ENCODE measurements around the gene TSNAX.
A peak's percentile ranks its signal among the peaks of the same experiment; 100 is the strongest.
"Not testable (repeated sequence)": the region's sequence is repeated elsewhere in the genome, so short reads cannot be mapped to it uniquely, and the experiment has no call there.

Gene TSNAX, protein sequence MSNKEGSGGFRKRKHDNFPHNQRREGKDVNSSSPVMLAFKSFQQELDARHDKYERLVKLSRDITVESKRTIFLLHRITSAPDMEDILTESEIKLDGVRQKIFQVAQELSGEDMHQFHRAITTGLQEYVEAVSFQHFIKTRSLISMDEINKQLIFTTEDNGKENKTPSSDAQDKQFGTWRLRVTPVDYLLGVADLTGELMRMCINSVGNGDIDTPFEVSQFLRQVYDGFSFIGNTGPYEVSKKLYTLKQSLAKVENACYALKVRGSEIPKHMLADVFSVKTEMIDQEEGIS

DNA sequence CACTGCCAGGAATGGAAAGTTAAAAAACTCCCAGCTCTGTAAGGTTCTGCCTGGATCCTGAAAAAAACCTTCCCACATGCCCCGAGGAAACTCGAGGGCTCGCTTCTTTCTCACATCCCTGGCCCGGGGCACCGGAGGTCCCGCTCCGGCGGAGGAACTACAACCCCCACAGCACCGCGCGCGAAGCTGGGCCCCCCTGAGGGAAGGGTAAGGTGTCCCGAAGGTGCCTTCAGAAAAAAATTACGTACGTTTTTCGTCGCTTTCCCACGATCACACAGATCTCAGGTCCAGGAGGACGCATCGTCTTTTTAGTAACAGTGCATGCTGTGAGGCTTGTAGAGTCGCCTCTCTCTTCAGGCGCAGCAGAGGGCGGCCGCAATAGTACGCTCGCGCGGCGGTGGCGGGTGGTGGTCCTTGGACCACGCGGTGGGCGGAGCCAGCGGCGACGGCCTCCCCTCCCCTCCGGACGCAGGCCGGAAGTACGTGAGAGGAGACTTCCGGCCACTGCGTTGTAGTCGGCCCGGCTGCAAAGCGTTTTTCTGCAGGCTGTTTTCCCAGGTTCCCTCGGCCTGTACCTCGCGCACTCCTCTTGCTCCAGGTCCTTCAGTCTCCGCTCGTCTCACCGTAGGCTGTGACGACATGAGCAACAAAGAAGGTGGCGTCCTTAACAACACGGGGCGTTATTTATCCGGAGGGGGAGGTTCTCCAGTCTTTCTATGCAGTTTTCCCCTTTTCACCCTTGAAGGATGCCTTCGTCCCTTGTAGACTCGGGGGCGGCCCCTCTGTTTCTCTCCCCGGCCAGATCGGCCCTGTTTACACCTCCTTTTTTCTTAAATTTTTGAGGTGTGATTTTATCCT lies at the start of gene TSNAX:
Gene TSNAX (plus strand): TSS at position 498 of the 858 bp plus-strand sequence. CDS start 142 bp downstream, at position 640.
- DNase-seq (ENCODE audit: low spot score) = peak; percentile 94

DNA sequence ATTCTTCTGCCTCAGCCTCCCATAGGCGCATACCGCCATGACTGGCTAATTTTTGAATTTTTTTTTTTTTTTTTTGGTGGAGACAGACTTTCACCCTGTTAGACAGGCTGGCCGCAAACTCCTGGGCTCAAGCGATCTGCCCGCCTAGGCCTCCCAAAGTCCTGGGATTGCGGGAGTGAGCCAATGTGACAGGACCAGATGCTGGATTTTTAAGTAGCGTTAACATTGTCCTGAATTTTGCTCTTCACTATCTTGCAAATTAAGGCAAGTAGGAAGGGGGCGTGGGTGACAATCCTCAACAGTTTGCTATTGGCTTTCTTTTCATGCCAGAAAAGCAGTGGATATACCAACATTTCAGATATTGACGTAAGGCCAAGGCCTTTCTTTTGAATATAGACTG lies 49.7 kb upstream of the TSNAX start:
- no peak for DNase-seq (ENCODE audit: low spot score)

DNA sequence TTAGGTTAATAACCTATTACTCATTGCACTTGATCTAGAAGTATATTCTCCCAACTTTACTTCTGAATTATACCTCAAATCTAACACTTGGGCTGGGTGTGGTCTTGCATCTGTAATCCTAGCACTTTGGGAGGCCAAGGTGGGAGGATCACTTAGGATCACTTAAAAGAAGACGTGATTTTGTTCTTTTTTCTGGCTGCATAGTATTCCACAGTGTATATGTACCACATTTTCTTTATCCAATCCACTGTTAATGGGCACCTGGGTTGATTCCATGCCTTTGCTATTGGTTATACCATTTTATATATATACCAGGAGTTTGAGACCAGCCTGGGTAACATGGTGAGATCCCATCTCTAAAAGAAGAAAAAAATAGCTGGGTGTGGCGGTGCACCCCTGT lies 48.5 kb upstream of the TSNAX start:
- DNase-seq (ENCODE audit: low spot score) = no peak

DNA sequence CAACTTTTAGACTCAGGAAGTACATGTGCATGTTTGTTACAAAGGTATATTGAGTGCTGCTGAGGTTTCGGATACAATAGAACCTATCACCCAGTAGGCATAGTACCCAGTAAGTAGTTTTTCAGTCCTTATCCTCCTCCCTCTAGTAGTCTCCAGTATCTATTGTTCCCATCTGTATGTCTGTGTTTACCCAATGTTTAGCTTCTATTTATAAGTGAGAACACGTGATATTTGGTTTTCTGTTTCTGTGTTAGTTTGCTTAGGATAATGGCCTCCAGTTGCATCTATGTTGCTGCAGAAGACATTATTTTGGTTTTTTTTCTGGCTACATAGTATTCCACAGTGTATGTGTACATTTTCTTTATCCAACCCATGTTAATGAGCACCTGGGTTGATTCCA lies 47.2 kb upstream of the TSNAX start:
- no peak for DNase-seq (ENCODE audit: low spot score)

DNA sequence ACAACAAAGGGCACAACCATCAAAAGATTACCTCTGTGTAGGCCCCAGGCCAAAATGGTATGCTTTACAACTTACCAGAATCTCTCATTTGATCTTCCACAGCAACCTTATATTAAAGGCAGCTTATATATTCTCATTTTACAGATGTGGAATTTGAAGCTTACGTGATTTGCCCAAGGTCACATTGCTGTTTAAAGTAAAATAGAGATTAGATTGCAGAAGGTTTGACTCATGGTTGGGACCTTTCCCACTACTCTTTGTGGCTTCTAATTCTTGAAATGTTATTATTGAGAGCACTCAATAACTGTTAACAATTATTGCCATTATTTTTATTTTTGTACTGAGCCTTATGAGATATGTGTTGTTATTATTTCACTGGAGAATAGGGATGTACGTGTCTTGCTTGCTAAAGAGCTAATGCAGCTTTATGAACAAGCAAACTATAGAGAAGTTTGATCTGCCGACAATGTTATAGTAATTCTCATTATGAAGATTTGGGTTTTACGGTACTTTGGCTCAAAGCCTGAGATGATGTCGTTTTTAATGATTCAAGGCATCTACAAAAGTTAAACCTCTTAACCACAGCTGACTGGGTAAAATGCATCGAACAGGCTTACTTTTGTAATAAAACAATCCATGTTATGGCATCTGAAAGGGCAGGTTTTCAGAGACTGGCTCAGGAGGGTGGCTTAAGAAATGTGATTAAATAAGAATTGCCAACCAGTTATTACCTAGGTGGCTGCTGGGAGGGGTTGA lies 43.3 kb upstream of the TSNAX start:
- no peak for DNase-seq (ENCODE audit: low spot score)

DNA sequence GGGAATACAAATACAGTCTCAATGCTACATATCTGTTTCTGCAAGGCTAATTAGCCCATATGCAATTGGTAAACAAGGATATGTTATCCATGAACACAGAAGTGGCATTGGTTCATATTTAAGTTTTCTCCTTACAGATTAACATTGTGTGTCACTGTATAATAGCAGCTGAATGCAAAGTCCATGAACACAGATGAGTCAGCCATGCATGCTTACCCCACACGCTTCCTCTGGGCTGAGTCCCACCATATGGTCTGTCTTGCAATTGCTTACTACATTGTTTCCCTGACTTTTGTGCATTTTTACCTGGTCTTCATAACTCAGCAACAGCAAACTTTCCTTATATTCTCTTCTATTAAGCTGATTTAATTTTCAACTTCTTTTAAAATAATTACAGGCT lies 41.5 kb upstream of the TSNAX start:
- no peak for DNase-seq (ENCODE audit: low spot score)

DNA sequence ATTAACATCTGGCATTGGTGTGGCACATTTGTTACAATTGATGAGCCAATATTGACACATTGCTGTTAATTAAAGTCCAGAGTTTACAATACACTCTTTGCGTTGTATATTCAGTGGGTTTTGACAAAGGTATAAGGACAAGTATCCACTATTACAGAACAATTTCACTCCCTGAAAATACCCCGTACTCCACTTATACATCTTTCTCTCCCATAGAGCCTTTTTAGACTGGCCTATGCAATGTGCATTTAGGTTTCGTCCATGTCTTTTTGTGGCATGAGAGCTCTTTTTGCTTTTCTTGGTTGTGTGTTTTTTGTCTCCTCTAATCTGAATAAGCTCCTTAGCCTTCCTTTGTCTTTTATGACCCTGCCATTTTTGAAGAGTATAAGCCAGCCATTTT lies 40.6 kb upstream of the TSNAX start:
- DNase-seq (ENCODE audit: low spot score) = no peak

DNA sequence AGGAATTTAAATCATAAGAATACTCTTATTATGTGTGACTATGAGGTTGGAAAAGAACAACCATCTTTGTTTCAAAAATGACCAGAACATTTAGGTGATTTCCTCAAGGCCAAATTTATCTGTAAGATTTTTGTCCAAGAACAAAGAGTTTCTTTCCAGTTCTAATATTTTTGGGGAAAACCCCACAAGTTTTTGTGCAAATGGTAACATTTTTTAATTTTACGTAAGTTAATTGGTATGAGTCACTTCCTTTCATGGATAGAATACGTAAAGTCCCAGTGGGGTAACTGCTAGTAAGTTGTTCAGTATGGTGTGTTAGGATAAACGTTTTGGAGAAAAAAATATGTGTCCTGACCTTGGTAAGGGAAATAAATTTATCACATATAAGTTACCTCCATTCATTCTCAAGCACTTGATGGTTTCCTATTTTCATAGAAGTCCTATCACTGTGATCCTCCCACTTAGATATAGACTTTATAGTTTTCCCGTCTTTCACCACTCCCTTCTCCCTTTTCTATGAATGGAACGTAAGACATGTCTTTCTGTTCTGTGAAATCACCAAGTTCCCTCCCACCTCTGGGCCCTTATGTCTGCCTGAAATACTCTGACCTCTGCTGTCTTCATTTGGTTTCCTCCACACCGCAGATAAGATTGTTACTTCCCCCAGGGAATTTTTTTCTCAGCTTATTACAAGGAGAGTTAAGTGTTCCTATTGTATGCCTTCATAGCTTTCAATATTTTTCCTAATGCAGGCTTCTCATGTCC lies 34.9 kb upstream of the TSNAX start:
- DNase-seq (ENCODE audit: low spot score) = no peak

DNA sequence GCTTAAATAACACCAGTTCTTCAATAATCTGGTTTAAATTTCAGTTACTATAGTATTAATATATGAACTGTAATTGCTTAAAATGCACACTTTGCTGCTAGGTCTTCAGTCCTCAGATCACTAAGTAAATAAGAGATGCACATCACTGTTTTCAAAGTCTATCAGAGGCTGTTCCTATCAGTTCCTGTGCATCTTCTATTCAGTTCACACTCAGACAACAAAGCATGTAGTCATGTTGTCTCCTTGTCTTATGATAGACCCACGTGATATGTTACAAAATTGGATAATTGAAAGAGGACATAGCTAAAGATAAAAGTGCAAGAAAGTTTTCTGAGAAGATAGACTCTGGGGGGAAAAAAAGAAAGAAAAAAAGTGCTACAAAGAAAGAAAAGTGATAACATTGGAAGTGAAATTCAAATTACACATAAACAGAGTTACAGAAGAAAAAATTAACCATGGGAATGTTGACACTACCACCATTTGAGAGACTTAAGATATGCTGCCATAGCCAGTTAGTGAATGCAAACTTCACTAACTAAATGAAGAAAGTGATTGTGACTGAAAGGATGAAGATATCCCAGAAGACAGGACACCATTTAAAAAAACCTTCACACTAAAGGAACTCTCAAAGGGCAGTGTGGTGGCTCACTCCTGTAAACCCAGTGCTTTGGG lies 33.9 kb upstream of the TSNAX start:
- no peak for DNase-seq (ENCODE audit: low spot score)

DNA sequence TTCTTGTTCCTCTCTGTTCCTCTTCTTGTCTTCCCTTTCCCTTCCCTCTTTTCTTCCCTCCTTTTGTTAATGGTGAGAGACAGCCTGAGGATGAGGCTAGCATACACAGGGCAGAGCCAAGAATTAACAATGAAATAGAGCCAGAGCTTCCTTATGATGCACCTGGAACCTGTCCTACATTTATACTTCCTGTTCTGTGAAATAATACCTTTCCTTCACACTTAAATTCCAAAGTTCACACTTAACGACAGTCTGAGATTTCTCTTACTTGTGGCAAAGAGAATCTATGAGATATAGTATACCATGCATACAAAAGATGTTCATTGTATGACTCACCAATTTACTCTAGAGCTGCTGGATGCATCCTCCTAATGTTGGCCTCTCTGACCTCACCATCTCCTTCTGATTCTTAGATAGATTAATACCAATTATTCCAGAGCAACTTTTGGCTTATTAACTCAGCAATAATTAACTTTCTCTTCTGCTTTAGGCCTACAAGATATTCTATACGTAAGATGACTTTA lies 30.8 kb upstream of the TSNAX start:
- no peak for DNase-seq (ENCODE audit: low spot score)

DNA sequence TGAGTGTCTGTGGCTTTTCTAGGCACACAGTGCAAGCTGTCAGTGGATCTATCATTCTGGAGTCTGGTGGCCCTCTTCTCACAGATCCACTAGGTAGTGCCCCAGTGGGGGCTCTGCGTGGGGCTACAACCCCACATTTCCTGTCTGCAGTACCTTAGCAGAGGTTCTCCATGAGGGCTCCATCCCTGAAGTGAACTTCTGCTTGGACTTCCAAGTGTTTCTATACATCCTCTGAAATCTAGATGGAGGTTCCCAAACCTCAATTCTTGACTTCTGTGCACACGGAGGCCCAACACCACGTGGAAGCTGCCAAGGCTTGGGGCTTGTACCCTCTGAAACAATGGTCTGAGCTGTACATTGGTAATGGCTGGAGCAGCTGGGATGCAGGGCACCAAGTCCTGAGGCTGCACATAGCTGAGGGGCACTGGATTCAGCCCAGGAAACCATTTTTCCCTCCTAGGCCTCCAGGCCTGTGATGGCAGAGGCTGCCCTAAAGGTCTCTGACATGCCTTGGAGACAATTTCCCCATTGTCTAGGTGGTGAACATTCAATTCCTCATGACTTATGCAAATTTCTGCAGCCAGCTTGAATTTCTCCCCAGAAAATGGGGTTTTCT lies 29.2 kb upstream of the TSNAX start:
- DNase-seq (ENCODE audit: low spot score) = no peak

DNA sequence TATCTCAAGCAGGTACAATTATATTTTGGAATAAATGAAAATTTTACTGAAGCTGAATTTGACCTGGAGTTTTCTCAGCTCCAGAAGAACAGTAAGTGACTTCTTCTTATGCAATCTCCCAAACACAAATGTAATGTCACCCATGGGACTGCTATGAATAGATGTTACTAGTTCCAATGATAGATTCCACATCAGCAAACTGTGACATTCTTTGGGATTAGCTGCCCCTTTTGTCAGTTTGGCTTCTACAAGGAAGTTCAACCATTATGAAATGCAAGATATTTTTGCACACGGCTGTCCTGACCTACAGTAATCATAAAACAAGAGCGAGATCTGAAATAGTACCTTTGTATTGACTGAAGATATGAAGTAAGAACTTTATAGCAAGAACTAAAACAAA lies 27.8 kb upstream of the TSNAX start:
- no peak for DNase-seq (ENCODE audit: low spot score)

DNA sequence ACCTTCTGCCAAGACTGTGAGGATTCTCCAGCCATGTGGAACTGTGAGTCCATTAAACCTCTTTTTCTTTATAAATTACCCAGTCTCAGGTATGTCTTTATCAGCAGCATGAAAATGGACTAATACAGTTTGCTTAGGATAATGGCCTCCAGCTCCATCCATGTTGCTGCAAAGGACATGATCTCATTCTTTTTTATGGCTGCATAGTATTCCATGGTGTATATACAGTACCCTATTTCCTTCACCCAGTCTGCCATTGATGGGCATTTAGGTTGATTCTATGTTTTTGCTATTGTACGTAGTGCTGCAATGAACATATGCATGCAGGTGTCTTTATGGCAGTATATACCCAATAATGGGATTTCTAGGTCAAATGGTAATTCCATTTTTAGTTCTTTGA lies 25.3 kb upstream of the TSNAX start:
- DNase-seq (ENCODE audit: low spot score) = not testable (repeated sequence)

DNA sequence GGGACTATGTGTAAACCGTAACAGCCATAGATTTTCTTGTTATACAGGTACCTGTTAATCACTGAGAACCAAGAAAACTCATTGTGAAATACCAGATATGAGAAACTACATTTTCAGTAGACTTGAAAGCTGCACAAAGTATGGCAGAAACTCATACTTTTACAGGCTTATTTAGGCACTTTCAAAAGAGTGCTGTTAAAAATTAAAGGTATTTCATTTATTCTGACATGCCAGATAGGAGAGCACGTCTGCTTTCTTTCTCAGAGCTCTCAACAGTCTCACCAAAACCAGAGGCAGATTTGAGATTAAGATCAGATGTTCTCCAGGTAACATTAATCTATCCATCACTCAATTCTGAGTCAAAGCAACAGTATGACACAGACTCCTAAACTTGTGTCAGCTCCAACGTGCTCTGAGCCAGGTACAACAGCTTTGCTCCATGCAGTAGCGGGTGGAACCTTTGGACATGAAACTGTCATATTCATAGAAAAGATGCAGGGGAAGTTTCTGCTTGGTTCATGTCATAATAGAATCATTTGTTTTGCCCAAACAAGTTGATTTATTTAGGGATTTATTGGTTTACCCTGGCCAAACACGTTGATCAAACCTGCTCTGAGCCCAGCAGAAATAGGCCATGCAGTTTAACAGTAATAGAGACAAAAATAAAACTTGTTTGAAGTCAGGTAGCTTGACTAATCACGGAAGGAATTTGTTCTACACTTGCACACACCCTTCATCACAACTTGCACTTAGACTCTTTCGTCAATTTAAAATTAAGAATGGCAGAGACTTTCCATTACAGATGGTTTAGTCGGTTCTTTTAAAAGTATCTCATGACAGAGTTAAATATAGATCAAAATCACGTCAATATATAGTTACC lies 20.8 kb upstream of the TSNAX start:
- DNase-seq (ENCODE audit: low spot score) = no peak

DNA sequence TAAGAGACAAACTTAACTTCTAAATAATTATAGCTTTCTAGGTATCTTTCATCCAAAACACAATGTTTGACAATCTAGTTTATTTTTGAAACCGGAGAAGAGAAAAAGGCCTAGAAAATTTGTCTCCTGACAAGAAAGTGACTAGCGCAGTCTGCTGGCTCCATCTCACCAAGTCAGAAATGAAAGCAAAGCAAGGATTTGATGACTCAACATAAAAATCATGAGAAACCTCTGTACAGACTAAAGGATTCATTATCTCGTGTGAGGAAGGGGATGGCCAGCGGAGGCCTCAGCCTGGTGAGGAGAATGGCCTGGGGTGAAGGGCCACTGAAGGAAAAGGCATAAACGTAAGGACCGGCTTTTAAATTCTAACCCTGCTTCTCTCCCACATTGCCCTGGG lies 20.0 kb upstream of the TSNAX start:
- DNase-seq (ENCODE audit: low spot score) = no peak

DNA sequence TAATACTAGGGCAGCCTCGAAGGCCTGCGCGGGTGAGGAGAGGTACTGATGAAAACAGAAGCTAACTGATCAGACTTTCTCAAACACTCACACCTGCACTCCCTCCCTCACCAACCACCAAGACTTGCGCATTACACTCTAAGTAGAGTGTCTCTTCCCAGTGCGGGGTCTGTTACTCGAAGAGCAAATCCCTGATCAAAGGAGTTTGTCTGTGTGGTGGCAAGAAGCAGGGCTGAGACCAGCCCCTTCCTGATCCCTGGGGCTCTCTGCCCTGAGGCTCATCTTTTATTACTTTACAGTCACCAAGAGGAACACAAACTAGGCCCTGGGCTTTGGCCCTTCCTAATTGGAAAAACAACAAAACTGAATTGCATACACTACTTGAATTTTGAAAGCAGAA lies 19.5 kb upstream of the TSNAX start:
- DNase-seq (ENCODE audit: low spot score) = no peak

DNA sequence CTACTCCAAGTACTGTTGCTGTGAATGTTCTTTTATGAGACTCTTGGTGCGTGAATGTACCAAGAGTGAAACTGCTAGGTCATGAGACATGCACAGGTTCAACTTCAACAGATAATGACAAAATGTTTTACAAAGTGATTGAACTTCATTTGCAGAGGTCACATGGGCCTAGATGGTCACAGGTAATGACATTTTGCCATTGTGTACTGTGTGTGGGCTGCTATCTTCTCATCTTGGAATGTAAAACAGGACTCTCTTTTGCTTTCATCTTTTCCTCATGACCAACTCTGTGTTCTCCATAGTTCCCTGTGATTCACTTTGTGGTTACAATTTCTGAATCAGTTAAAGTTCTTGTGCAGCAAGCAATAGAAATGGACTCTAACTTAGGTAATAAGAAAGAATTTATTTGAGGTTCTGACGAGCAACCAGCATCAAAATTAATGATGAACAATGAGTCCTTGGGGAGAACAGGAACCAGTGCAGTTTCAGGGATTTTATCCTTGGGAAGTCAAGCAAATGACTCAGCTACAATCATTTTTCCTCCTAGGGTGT lies 16.2 kb upstream of the TSNAX start:
- DNase-seq (ENCODE audit: low spot score) = no peak

DNA sequence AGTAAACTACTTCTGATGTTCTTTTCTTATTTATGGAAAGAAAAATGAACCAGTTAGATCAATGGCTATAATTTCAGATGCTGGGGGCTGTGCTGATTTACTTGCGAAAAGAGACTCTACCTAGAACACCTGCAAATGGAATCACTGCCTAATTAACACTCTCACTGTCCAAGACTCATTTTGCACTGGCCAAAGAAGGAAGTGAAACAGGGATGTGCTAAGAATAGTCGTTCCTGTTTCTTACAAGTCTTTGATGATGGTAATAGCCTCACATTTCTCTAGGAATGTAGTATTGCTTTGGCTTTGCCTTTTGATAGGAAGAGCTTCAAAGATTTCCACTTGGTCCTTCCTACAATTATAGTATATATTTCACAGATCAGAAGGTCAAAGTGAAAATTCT lies 12.7 kb upstream of the TSNAX start:
- DNase-seq (ENCODE audit: low spot score) = no peak

DNA sequence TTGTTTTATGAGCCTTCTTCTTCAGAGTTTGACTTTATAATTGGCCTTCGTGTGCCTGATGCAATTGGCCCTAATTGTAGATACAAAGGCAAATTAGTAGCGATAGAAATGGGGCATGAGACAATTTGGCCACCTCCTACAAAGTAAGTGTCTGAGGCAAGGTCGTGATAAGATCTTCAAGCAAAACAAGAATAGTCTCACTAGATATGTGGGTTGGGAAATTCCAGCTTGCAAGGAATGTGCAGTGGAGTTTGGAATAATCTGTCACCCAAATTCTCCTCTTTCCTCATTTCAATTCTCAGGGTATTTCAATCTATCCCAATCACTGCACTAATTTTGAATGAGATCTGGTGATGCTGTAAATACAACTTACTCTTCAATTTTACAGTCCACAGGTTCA lies 11.4 kb upstream of the TSNAX start:
- DNase-seq (ENCODE audit: low spot score) = no peak
